LNCaP clone FGC (cell line): ENCODE results near the gene GLIPR1L2.

Experiments used
- DNase-seq: peaks from one replicate; pipeline ENCODE4 v3.0.0-alpha.2; 2011; ENCODE audit warnings: low read depth
- H3K4me3 ChIP-seq: 2 replicates; pipeline ENCODE4 v1.5.1; 2011; ENCODE audit warnings: mild to moderate bottlenecking, low read depth, low read length, control low read depth
- TF ChIP-seq, protein P1 (sequence below): IDR thresholded peaks from 2 replicates; pipeline ENCODE4 v1.5.1; 2012; ENCODE audit warnings: mild to moderate bottlenecking; ENCODE audit not compliant: control insufficient read depth, insufficient read depth; ENCODE audit errors: extremely low read depth

The GLIPR1L2 gene

DNA sequence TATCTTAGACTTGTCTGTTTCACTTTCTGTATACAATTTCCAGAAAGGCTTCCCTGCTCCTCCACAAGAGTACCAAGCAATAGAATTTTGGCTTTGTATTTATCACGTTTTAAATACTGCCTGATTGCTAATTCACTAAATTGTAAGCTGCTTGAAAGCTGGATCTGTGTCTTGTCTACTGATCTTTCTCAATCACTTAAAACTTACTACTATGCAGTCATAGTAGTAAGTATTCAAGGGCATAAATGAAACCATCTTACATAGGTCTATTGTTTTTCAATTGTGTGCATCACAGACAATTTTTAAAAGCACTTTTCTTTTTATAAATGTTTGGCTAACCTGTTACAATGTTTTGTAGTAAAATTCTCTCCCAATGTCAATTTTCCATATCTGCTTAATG is 1.2 kb upstream of the GLIPR1L2 start:
- TF ChIP-seq, protein P1, sequence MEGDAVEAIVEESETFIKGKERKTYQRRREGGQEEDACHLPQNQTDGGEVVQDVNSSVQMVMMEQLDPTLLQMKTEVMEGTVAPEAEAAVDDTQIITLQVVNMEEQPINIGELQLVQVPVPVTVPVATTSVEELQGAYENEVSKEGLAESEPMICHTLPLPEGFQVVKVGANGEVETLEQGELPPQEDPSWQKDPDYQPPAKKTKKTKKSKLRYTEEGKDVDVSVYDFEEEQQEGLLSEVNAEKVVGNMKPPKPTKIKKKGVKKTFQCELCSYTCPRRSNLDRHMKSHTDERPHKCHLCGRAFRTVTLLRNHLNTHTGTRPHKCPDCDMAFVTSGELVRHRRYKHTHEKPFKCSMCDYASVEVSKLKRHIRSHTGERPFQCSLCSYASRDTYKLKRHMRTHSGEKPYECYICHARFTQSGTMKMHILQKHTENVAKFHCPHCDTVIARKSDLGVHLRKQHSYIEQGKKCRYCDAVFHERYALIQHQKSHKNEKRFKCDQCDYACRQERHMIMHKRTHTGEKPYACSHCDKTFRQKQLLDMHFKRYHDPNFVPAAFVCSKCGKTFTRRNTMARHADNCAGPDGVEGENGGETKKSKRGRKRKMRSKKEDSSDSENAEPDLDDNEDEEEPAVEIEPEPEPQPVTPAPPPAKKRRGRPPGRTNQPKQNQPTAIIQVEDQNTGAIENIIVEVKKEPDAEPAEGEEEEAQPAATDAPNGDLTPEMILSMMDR, result no peak
- DNase-seq, result no peak
- H3K4me3 ChIP-seq, result no peak overlapping the region

DNA sequence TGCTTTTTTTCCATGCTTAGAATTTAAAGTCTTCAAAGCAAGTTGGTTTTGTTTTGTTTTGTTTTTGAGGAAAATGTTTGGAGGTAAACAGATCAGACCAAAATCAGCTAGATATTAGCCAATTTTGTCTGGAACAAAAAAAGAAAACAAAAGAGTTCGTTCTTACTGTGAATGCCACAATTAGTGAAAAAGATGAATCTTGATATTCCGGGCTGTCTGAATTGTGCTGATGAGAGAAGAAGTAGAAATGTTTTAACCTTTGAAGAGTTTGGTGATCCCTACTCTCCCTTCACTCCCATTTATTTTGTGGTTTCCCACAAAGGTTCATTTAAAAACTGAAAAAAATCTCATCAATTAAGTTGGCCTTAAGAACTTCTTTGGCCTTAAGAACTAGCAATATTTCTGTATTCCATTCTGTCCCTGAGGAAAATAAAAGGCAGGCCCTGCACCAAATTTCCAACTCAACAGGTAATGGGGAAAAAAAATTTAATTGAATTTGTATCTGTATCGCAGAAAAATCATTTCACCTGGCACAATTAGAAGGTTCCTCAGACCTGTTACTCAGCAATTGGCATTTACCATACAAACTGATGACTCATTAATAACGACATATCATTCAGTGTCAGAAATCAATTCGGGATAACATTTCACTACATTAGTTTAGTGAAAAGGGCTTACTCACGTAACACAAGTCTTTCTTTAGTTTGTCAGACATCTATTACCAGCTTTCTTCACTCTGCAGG is 562 bp upstream of the GLIPR1L2 start:
- peak overlapping the region; percentile 60 for H3K4me3 ChIP-seq
- TF ChIP-seq, protein P1, result no peak
- DNase-seq, result no peak

DNA sequence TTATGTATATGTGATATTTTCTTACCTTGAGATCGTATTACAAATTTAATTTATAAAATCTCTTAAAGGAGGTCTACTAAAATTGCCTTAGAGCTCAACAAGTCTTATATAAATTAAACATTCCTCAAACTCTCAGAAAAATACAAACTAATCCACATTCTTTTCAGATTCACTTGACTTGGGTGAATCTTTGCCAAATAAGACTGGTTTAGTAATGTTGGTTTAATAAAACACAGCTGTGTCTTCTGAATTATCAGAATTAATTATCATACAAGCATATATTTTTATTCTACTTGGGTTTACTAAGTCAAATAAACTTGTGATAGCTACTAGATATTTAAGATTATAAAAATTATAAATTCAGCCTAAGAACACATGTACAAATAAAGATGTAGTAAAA is 13.3 kb downstream of the GLIPR1L2 start:
- no peak for DNase-seq
- no peak overlapping the region for H3K4me3 ChIP-seq
- TF ChIP-seq, protein P1, result no peak

DNA sequence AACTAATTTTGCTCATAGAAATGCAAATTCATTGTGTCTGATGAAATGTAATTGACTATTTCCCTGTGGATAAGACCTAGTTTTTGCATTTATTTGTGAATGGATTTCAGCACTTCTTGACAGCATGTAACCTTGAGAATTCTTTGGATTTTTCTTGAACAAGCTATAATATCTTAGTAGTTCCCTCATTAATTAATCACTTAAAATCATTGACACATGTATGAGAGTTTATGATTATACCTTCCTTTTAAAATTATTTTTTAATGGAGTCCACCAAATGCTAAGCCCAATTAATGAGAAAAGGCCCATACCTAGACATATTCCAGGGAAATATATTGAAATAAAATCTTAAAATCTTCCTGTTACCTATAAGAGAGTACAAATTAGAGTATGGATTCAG is 16.8 kb downstream of the GLIPR1L2 start:
- TF ChIP-seq, protein P1, result no peak
- H3K4me3 ChIP-seq, result no peak overlapping the region
- DNase-seq, result no peak

DNA sequence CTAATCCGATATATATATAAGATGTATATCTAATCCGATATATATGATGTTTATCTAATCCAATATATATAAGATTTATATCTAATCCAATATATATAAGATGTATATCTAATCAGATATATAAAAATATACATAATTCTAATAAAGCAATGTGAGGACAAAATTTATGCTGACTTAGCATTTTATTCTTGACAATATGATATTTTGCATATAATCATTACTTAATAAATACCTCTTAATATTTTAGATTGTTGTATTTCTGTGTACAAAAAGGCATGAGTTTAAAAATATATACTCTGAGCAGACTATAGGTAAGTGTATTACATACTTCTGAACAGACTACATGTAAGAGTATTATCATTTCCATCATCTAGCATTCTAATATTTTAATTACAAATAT is 18.9 kb downstream of the GLIPR1L2 start:
- H3K4me3 ChIP-seq, result no peak overlapping the region
- DNase-seq, result no peak
- TF ChIP-seq, protein P1, result no peak

DNA sequence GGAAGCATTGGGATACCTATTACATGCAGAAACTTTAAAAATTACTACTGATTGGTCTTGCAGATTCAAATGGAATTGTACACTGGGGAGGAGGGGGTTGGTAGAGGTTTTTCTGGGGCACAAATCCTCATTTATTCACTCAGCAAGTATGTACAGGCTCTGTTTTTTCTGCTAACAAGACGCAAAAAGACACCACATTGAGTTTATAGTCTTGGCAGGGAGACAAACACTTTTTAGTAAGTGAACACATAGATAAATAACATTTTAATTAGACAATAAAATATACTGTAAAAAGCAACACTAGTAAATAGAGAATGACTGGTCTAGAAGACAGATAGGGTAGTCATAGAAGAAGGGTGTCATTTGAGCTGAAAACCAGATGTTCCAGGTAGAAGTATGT is 23.8 kb downstream of the GLIPR1L2 start:
- peak; percentile 56 for DNase-seq
- no peak overlapping the region for H3K4me3 ChIP-seq
- TF ChIP-seq, protein P1, result no peak

DNA sequence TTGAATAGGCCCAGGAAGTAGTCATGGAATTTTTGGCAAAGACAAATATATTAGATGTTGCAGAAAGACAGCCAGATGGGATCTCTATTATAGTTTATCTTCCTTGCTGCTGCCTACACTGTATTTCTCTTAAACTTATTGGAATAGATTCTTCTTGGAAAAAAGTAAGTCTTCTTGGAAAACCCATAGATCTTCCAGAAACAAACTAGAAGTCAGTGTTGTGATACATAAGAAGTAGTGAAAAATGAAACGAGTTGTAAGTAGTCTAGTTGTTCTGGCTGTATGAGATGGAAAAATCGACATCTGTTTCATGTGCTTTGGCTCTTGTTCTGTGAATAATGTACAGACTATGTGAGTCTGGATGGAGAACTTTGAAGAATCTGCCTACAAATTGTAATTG is 29.0 kb downstream of the GLIPR1L2 start:
- TF ChIP-seq, protein P1, result no peak
- DNase-seq, result no peak
- H3K4me3 ChIP-seq, result no peak overlapping the region
